ENCODE data around the gene ZC3H18.
"Not testable (repeated sequence)": the region's sequence is repeated elsewhere in the genome, so short reads cannot be mapped to it uniquely, and the experiment has no call there.

Gene ZC3H18

DNA sequence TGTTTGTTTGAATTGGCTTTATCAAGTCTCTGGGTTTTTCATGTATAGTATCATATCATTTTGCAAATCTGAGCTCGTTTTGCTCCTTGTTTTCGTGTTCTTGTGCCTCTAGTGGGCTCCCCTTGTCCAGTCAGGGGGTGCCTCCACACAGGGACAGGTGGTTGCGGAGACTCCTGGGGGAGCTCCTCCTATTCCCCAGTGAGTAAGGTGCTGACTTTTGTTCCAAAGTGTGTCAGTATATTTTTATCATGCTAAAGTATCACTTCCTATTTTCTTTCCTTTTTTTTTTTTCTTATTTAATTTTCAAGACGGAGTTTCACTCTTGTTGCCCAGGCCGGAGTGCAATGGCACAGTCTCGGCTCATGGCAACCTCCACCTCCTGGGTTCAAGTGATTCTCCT lies 37.9 kb downstream of the ZC3H18 start:
- DNase-seq = no peak

GRCh38 chr16:88609426-88609825 lies 39.2 kb downstream of the ZC3H18 start:
- not testable (repeated sequence) for DNase-seq

DNA sequence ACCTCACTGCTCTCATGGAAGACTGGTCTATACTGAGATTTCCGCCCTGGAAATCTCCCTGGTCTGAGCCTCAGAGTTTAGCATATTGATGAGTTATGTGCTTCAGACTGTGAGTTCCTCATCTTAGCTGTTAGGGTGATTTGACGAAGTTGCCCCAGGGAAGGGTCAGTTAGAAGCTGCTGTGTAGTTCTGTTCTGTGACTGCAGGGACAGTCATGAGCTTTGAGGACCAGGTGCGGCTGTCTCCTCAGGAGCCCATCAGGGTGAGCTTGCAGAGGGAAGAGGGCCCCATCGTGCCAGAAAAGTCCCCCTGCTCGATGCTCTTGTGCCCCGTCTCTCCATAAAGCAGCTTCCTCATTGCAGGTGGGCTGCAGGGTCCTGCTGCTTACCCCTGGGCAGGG lies 39.9 kb downstream of the ZC3H18 start:
- no peak for DNase-seq

GRCh38 chr16:88610909-88611812 lies 41.0 kb downstream of the ZC3H18 start:
- no peak for DNase-seq

GRCh38 chr16:88613293-88613692 lies 43.1 kb downstream of the ZC3H18 start:
- DNase-seq = no peak

DNA sequence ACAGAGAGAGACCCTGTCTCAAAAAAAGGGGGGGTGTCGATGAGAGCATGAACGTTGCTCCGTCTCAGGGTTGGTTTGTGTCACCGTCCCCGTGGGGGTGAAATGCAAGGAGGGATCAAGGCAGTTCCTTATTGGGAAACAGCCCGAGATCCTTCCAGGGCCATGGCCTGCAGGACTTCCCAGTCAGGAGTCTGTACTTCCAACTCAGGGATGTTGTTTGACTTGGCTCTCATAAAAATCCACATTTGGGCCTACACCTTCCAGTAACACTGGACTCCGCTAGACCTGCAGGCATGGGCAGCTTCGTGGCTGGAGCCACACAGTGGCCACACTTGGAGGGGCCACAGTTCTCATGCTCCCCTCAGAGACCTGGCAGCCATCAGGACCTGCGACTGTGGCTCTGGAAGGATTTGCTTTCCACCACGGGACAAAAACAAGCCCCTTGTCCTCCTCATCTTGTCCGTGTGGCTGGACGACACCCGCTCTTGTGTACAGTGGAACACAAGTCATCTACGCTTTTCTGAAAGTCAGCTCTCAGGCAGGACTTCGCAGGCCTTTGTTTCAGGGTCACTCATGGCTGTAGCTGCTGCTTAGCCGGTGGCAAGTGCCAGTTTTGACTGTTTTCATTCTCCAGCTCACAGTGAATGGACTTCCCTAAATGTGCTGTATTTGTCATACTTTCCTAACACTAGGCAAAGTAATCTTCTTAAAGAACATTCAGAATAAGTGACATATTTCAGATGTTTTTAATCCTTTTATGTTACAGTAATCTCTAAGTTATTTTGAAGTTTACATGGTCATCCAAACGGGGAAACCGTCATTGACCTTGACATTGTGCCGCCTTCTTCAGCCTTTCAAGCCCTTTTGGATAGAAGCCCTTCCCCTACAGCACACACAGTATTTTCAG lies 44.0 kb downstream of the ZC3H18 start:
- no peak for DNase-seq

GRCh38 chr16:88614818-88615580 lies 44.8 kb downstream of the ZC3H18 start:
- no peak for DNase-seq

DNA sequence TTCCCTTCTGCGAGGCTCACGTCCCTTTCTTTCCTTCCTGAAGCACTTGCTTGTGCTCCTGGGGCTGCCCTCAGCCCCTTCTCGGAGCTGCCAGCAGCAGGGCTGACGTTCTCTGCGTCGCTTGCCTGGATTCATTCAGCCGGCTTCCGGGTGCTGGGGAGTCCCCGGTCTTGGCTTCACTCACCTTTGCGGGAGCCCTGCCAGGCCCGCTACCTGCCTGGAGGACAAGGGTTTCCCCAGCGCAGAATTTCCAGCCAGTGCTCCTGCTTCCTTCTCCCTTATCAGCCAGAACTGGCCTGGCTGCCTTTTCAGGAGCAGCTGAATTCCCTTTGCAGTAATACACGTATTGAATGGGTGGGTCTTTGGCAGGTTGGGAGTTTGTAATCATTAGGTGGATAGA lies 46.1 kb downstream of the ZC3H18 start:
- DNase-seq = no peak

DNA sequence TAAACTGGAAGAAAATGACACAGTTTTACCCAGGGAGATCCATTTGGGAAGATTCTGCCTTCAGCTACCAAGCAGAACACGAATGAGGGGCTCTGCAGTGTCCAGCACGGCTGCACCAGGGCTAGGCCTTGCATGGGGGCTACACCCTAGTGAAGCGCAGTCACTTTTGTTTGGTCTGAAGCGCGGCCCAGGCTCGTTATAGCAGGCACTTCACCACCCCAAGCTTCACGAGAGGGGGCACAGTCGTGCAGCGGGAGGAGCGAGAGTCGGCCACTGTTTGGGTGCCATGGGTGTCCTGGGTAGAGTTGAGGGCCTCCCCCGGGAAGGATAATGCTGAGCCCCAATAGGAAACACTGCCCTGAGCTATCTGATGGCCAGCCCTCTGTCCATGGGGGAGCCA lies 46.5 kb downstream of the ZC3H18 start:
- DNase-seq = no peak

DNA sequence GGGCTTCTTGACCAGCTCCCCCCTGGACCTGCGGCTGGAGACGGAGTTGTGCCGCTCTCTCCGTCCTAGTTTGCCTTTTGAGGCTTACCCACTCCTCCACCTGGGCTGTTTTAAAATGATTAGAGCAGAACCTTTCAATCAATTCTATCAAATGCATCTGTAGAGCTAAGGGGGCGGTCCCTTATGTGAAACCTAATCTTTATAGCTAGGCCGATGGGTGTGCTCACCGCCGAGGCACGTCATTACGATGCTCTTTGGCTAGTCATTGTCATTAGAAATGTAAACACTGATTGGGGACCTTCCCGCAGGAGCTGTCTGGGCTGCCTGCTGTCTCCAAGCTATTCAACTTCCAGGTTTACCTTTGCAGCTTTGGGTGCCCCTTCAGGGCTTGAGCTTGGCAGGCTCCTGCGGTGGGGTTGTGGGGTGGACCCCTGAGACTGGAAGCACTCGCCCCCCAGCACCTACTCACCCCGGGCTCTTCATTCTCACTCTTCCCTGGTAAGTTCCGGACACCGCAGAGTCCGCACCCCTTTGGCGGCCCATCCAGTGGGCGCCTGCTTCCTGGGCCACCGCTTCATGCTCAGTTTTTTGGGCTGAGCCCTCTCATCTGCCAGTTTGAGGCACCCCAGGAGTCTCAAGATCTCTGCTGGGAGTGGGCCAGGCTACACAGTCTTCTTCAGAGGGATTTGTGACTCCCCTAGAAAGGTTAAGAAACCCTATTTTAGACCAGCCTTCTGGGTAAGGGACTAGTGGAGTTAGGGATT lies 47.2 kb downstream of the ZC3H18 start:
- DNase-seq = no peak

- DNase-seq = no peak
These were observed 48.2 kb downstream of the ZC3H18 start for GRCh38 chr16:88618182-88618955.

GRCh38 chr16:88618956-88619667 lies 48.9 kb downstream of the ZC3H18 start:
- no peak for DNase-seq

- no peak for DNase-seq
These were observed 49.9 kb downstream of the ZC3H18 start for GRCh38 chr16:88619859-88620815.

DNA sequence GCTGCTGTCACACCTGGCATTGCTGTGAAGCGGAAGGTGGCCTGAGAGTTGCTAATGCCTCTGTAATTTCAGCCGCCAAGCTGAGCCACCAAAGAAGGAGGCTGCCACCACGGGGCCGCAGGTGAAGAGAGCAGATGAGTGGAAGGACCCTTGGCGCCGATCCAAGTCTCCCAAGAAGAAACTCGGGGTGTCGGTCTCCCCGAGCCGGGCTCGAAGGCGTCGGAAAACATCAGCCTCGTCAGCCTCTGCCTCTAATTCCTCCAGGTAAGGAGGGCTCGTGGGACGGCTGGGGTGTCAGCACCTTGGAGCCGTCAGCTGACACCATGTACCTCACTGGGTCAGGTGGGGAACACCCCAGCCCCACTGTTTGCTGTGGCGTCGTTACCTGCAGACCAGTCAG lies 51.9 kb downstream of the ZC3H18 start:
- no peak for DNase-seq

GRCh38 chr16:88622866-88623265 lies 52.7 kb downstream of the ZC3H18 start:
- no peak for DNase-seq

GRCh38 chr16:88623858-88624257 lies 53.7 kb downstream of the ZC3H18 start:
- DNase-seq = no peak

- DNase-seq = no peak
These were observed 54.3 kb downstream of the ZC3H18 start for GRCh38 chr16:88624481-88624880.

GRCh38 chr16:88624977-88625576 lies 54.9 kb downstream of the ZC3H18 start:
- no peak for DNase-seq

DNA sequence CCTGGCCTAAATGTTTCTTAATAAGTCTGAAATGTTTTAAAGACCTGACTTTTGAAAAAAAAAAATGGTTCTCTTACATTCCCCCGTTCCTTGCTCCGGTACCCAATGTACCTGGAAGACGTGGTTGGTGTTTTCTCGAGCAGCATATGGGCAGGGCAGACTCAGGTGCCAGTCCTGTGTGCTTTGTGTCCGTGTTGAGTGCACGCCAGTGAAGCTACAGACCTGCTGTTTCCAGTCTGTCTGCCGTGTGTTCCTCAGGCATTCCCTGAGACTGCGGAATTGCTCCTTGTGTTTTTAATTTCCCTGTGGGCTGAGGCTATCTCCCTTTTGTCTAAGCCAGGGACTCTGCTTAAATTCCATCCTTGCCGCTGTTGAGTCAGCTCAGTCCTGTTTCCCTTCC lies 56.4 kb downstream of the ZC3H18 start:
- no peak for DNase-seq
